GM19238 (cell line): Measurements from ENCODE around the gene SMARCB1.
"Not testable (repeated sequence)": the region's sequence is repeated elsewhere in the genome, so short reads cannot be mapped to it uniquely, and the experiment has no call there.

ENCODE experiments used
- DNase-seq: peaks from one replicate; pipeline ENCODE4 v3.0.0; 2011; ENCODE audit warnings: low spot score; ENCODE audit not compliant: insufficient read length

SMARCB1 gene

GRCh38 chr22:23845265-23846080, 58.7 kb downstream of the SMARCB1 start:
- DNase-seq, result no peak

GRCh38 chr22:23846081-23846469, 59.3 kb downstream of the SMARCB1 start:
- DNase-seq, result no peak

- DNase-seq, result no peak
Measured at GRCh38 chr22:23847310-23847920, 60.6 kb downstream of the SMARCB1 start.

GRCh38 chr22:23847991-23848864, 61.5 kb downstream of the SMARCB1 start:
- DNase-seq, result no peak

GRCh38 chr22:23849009-23850006, 62.5 kb downstream of the SMARCB1 start:
- peak; percentile 79 for DNase-seq

- peak; percentile 44 for DNase-seq
Measured at GRCh38 chr22:23850136-23850611, 63.4 kb downstream of the SMARCB1 start.

- DNase-seq, result peak; percentile 66
Measured at GRCh38 chr22:23856721-23857605, 70.2 kb downstream of the SMARCB1 start.

- DNase-seq, result peak; percentile 96
Measured at GRCh38 chr22:23857606-23858483, 71.1 kb downstream of the SMARCB1 start, which contains the start of gene SLC2A11. Gene SLC2A11 (plus strand): TSS chr22:23857875. CDS start chr22:23858000, 125 bp downstream.

- DNase-seq, result no peak
Measured at GRCh38 chr22:23858484-23858815, 71.7 kb downstream of the SMARCB1 start.

- DNase-seq, result no peak
Measured at GRCh38 chr22:23859201-23859600, 72.4 kb downstream of the SMARCB1 start.

GRCh38 chr22:23860187-23860586, 73.4 kb downstream of the SMARCB1 start:
- DNase-seq, result not testable (repeated sequence)

GRCh38 chr22:23862103-23862502, 75.3 kb downstream of the SMARCB1 start:
- DNase-seq, result peak; percentile 42

GRCh38 chr22:23864499-23865154, 77.9 kb downstream of the SMARCB1 start:
- DNase-seq, result not testable (repeated sequence)

- no peak for DNase-seq
Measured at GRCh38 chr22:23868580-23868979, 81.8 kb downstream of the SMARCB1 start.

- DNase-seq, result no peak
Measured at GRCh38 chr22:23874871-23875270, 88.1 kb downstream of the SMARCB1 start.

GRCh38 chr22:23875801-23876200, 89.0 kb downstream of the SMARCB1 start:
- DNase-seq, result no peak

GRCh38 chr22:23877566-23877965, 90.8 kb downstream of the SMARCB1 start:
- no peak for DNase-seq

GRCh38 chr22:23878219-23878618, 91.5 kb downstream of the SMARCB1 start:
- no peak for DNase-seq
